ENCODE data around the gene TMSB10.

DNA sequence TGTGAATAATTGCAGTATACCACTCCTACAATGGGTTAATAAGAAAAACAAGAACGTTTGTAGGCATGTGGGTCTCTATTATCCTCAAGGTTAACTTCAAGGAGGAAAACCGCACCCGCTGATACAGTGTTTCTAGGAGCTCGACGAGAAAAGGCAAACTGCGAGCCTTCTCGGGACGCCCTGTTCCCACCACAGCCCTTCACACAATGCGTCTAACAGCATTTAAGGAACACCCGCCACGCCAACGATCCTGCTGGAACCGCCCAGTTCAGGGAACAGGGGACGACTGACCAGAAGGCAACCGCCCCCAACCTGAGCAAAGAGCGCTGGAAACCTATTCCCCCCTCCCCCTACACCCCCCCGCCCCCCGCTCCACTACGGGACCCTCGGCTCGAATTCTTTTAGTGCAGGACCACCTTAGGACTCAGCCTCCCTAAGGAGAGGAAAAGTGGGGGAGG is 710 bp upstream of the TMSB10 start:
- TF ChIP-seq SMAD4 (CRISPR knock-in tag; IDR thresholded peaks at IDR 0.05): no peak
- no peak for TF ChIP-seq ZNF121 (CRISPR knock-in tag; IDR thresholded peaks at IDR 0.05)
- TF ChIP-seq ZNF317 (CRISPR knock-in tag; IDR thresholded peaks at IDR 0.05; ENCODE audit: borderline replicate concordance, low read depth): no peak
- no peak for TF ChIP-seq ZNF532 (CRISPR knock-in tag; IDR thresholded peaks at IDR 0.05; ENCODE audit: borderline replicate concordance)
- TF ChIP-seq, protein P1, sequence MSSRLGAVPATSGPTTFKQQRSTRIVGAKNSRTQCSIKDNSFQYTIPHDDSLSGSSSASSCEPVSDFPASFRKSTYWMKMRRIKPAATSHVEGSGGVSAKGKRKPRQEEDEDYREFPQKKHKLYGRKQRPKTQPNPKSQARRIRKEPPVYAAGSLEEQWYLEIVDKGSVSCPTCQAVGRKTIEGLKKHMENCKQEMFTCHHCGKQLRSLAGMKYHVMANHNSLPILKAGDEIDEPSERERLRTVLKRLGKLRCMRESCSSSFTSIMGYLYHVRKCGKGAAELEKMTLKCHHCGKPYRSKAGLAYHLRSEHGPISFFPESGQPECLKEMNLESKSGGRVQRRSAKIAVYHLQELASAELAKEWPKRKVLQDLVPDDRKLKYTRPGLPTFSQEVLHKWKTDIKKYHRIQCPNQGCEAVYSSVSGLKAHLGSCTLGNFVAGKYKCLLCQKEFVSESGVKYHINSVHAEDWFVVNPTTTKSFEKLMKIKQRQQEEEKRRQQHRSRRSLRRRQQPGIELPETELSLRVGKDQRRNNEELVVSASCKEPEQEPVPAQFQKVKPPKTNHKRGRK (CRISPR knock-in tag; IDR thresholded peaks at IDR 0.05; ENCODE audit: borderline replicate concordance): no peak
